ENCODE data around the gene SLC22A4.

The SLC22A4 gene

GRCh38 chr5:132293992-132294727 is at the start of gene SLC22A4:
Gene SLC22A4, plus strand, starts transcription at chr5:132294394. Its CDS starts 223 bp downstream, at chr5:132294617.
- no peak for TF ChIP-seq CTCF (IDR thresholded peaks at IDR 0.05)

DNA sequence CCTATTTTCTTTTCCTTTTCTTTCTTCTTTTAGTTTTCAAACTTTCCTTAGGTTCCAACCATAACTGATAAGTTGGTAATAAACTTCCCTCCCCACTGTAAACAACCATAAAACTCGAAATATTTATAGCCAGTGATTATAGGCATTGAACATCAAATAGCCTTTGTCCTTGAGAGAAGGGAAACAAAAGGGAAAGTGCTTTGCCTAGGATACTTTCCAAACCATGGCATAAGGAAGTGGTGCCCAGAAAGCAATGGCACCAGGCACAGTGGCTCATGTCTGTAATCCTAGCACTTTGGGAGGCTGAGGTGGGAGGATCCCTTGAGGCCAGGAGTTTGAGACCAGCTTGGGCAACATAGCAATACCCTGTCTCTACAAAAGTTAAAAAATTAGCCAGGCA is 48.6 kb upstream of the SLC22A4 start:
- TF ChIP-seq CTCF (IDR thresholded peaks at IDR 0.05) = no peak

DNA sequence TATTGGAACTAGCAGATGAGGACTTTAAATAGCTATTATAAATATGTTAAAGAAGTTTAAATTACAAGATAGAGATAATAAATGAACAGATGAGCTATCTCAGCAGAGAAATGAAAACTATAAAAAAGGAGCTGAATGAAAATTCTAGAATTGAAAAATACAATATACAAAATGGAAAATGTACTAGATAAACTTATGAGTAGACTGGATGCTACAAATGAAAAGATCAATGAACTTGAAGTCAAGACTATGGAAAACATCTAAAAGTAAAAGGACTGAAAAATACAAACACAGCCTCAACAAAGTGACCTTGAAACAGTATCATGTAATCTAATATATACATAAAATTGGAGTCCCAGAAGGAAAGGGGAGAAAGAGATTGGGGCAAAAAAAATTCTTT is 47.4 kb upstream of the SLC22A4 start:
- TF ChIP-seq CTCF (IDR thresholded peaks at IDR 0.05) = no peak

GRCh38 chr5:132250547-132250946 is 43.6 kb upstream of the SLC22A4 start:
- TF ChIP-seq CTCF (IDR thresholded peaks at IDR 0.05) = no peak

DNA sequence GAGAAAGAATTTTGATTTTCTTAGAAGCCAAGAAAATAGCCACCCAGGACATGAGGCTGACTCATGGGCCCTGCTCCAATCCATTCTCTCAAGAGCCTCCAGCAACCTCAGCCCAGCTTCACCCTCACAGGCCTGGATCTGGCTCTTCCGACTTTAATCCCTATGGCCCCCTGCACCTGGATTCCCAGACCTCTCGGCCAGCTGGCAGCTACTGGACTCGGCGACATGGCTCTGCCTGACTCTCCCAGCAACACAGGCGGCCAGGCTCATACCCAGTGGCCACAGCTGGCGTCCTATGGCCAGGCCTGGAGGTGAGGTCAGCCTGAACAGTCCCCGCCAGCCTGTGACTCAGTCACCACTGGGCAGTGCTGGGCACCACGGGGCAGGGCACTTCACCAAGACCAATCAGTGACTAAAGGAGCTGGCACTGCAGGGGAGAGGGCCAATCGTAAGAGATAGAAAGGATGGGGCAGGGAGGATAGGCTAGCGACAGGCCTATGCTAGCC is 42.9 kb upstream of the SLC22A4 start:
- no peak for TF ChIP-seq CTCF (IDR thresholded peaks at IDR 0.05)

GRCh38 chr5:132253008-132253441 is 41.2 kb upstream of the SLC22A4 start:
- no peak for TF ChIP-seq CTCF (IDR thresholded peaks at IDR 0.05)

DNA sequence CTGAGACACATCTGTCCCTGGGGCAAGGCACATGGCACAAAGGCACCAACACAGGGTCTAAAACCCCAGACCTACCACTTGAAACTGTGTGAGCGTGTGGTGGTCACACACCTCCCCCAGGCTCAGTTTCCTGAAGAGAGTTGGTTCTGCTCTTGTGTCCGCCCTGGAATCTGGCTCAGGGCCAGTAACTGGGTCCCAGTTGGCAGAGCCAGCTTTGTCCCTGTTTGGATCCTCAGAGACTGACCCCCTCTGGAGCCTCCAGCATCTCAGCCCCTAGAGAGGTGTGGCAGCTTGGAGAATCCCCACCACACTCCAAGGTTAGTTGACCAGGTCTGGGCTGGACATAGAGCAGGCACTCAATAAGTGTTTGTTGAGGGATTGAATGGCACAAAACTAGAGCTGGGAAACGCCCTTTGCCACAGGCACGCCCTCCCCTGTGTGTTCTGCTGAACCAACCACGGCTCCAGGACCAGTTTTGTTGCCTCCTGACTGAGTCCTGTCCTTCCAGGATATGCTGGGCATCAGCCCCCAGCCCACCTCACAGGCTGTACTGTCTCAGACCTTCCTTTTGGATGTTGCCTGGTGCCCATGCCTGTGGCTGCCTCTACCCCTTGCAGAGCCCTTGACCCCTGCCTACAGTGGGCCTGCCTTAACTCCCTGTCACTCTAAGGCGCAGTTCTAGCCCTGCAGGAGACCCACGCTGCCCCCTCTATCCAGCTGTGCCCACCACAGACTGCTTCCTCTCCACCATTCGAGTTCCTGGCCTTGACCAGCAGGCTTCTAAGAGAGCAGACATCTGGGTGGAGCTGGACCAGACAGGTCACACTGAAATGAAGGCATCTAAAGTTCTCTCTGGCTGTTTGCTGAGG is 40.5 kb upstream of the SLC22A4 start:
- TF ChIP-seq CTCF (IDR thresholded peaks at IDR 0.05) = no peak
